Measurements from ENCODE around the gene SAT1.
"Not testable (repeated sequence)": the region's sequence is repeated elsewhere in the genome, so short reads cannot be mapped to it uniquely, and the experiment has no call there.

SAT1 gene

DNA sequence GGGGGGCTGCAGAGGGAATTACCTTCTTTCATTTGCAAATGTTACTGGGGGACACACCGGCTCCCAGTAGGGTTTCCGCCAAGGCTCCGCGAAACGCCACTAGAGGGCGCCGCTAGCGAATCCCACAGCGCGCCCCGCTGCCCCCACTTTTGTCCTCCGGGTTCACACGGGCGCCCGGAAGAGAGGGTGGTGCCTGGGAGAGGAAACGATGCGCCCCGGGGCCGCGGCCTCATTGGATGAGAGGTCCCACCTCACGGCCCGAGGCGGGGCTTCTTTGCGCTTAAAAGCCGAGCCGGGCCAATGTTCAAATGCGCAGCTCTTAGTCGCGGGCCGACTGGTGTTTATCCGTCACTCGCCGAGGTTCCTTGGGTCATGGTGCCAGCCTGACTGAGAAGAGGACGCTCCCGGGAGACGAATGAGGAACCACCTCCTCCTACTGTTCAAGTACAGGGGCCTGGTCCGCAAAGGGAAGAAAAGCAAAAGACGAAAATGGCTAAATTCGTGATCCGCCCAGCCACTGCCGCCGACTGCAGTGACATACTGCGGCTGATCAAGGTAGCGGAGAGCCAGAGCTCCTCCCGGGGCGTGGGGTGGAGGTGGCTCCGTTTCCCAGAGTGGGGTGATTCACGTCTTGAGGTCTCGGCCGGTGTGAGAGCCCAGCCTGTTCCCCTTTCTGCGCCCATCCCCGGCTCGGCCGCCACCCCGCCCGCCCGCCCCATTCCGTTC, at the start of gene SAT1:
SAT1 (plus strand) TSS at position 311 of the 726 bp plus-strand sequence; CDS start at position 490, 179 bp downstream.
- peak; percentile 99 for DNase-seq (ENCODE audit: low spot score)

DNA sequence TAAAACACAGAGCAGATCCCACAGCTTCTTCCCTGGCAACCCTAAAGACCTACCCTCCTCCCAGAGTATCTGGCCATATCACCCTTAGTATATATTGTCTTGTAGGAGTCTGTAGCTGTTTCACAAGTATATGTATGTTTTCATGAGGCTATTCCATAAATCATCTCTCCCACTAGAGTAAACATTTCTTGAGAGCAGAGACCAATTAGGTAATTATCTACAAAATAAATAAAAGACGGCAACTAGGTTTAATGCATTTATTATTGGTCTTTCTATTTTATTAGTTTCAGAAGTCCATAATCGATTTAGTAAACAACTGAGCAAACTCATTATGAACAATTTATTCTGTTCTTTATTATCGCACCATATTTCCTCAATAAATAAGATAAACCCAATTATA, 46.9 kb upstream of the SAT1 start:
- DNase-seq (ENCODE audit: low spot score) = no peak

DNA sequence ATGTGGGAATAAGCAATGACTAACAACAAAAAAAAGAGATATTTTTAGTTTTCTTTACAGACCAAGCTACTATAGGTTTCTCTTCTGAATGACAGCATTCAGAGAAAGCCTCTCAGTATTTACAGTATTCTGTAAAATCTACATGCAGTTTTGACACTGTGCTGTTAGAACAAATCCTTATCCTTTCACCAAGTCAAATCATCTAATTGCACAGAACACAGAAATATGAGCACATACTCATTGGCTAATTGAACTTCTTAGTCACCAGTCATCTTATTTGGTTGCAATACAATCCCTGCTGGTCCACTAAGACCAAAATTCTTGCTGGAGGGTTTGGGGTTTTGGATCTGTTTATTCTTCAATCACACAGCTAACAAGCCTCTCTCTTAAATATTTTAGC, 45.6 kb upstream of the SAT1 start:
- DNase-seq (ENCODE audit: low spot score) = no peak

DNA sequence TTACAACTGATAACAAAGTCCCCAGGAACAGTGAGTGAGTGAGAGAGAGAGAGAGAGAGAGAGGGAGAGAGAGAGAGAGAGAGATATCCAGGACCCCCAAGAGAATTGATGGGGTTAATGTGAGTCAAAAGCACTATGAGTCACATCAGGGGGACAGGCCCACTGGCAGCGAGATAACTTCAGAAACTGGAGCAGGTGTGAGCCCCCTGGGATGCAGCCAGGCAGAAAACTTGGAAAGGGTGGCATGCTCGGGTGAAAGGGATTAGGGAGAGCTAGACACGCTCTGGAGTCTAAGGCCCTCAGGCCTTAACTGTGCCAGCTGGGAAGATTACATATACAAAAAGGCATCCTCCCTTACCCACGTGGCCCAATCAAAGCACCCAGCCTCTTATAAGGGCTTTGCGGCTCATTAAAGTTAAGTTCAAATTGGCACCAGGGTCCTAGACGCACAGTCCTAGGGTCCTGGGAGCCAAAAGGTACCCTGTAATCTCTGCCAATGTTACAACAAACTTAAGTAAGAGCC, 40.7 kb upstream of the SAT1 start:
- no peak for DNase-seq (ENCODE audit: low spot score)

DNA sequence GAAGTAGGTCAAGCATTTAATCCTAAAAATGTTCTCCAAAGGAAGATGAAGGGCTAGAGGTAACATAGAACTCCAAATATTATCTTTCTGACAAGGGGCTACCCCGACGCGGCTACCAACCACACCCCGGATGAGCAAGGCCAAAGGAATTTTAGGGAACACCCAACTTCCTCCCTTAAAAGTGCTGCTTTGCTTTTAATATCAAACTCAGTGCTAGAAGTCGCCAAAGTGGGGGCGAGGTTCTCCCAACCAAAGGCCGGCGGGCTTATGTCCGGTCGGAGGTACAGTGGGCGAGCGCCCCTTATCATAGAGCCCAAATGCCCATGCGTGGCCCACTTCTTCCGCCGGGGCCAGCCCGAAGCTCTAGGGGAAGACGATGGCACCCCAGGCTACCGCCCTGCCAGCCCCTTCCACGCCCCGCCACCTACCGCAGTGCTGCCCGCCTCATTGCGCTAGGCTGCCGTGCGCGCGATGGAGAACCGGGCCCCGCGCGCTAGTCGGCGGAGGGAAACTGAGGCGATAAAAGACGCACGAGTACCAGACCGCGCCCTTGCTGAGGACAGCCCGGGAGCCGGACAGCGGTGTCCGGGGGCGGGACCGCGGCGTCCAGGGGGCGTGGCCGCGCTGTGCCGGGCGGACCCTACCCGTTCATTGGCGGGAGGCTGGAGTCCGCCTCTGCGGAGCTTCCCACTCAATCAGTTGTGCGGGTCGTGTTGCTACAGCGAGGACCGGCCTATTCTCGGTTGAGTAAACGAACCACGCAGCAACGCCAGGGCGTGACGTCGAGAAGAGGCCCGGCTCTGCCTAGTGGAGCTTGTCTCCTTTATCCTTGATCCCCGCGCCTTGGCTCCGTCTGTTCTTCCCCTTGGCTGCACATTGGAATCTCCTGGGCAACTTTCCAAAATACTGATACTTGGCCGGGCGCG, 40.0 kb upstream of the SAT1 start, which contains the start of gene ACOT9:
ACOT9 (minus strand) TSS at position 580 of the 926 bp plus-strand sequence; CDS start at position 448, 132 bp downstream.
- DNase-seq (ENCODE audit: low spot score) = peak; percentile 90

DNA sequence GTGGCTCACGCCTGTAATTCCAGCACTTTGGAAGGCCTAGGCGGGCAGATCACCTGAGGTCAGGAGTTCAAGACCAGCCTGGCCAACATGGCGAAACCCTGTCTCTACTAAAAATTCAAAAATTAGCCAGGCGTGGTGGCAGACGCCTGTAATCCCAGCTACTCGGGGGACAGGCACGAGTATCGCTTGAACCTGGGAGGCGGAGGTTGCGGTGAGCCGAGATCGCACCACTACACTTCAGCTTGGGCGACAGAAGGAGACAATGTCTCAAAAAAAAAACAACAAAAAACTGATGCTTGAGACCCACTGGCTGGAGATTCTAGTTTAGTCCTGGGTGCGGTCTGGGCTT, 39.4 kb upstream of the SAT1 start:
- not testable (repeated sequence) for DNase-seq (ENCODE audit: low spot score)

DNA sequence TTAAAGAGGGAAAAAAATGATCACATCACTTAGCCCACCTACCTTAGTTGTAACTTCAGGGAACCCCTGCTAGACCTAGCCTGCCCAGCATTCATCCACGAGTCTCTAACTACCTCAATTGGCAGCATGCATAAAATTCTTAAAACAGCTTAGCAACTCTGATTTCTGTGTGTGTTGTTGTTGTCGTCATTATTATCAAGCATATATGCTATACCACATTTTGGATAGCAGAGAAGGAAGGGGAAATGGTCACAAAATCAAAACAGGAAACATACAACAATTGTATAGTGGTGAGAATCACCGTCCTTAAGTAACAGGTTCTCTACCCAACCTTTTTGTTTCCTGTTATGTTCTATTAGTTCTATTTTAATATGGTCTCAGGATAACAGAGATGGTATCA, 37.2 kb upstream of the SAT1 start:
- no peak for DNase-seq (ENCODE audit: low spot score)

DNA sequence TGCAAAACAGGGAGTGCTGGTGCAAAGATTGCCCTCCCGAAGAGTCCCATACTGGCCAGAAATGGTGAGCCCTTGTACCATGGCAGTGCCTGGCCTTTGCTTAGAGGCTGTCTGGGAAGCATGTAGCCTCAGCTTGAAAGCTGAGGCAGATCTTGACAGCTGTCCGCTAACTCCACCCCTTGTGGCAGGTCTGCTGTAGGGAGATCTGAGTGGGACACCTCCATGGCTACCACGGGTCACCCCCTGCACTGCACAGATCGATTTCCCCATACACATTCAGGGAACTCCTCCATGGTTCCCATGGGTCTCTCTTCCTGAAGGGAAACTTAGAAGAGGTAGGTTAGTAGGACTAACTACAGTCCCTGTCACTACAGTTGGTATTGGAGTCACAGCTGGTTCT, 33.8 kb upstream of the SAT1 start:
- no peak for DNase-seq (ENCODE audit: low spot score)

DNA sequence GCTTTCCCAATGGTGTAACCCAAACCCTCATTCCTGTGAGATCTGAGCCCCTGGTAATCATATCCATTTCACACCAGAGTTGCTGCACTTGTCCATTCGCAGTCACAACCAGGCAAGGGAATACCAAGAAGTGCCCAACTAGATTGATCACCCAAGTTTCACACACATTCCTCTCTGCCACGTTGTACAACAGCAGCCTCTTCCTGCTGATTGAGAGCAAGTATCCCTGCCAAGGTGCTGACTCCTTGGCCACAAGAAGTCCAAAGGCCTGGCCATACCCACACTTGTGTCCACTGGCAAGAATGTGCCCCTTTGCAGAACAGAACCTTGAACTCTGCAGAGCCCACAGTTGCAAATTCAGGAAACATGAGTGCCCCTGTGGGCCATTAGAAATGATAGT, 33.4 kb upstream of the SAT1 start:
- no peak for DNase-seq (ENCODE audit: low spot score)

DNA sequence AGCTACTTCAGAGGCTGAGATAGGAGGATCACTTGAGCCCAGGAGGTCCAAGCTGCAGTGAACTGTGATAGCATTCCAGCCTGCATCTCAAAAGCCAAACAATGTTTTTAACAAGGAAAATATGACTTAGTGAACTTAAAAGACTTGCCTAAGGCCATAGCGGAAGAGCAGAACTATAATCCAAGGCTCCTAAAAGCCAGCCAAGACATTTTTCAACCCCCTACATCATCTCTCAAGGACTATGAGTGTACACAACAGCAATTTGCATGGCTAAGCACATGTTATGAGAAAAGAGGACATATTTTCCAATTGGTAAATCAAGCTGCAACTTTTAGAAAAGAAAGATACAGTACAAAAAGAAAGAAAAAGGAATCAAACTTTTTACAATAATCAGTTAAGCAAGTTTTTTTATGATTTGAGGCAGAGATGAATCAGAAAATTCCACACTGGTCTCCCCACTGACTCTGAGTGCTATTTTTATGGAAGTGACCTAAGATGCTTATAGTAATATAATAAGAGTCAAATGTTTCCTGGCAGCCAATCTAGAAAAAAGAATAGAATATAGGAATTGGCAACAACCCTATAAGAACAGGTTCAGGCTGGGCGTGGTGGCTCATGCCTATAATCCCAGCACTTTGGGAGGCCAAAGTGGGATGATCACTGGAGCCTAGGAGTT, 30.1 kb upstream of the SAT1 start:
- DNase-seq (ENCODE audit: low spot score) = no peak

DNA sequence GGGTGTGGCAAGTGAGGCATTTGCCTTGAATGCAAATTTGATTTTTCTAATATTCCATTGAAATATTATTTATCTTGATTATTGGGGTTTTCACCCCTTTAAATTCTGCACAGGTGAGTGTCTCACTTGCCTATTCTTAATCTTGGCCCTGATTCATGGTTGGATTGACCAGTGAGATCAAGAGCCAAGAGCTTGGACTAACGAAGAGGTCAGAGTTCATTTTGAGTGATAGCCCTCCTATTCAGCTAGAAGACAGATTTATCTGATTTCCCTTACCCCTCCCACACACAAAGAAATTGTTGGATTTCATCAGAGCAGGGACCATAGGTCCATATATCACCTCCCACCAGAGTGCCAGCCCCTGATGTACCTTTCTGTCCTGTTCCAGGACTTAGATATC, 28.3 kb upstream of the SAT1 start:
- DNase-seq (ENCODE audit: low spot score) = no peak

DNA sequence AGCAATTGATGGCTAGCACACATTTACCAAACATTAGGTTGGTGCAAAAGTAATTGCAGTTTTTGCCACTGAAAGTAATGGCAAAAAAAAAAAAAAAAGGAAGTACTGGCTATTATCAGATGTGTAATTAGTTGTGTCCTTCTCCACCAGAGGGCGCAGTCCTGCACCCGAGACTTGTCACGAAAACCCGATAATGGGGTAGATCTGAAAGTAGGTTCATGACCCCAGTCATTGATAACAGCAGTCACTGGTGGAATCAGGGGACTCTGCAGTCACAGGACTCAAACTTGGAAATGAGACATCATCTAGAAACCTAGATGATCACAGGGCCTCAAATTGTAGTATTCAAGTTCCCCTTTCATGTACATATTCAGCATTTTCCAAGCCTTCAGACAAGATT, 26.8 kb upstream of the SAT1 start:
- peak; percentile 74 for DNase-seq (ENCODE audit: low spot score)

DNA sequence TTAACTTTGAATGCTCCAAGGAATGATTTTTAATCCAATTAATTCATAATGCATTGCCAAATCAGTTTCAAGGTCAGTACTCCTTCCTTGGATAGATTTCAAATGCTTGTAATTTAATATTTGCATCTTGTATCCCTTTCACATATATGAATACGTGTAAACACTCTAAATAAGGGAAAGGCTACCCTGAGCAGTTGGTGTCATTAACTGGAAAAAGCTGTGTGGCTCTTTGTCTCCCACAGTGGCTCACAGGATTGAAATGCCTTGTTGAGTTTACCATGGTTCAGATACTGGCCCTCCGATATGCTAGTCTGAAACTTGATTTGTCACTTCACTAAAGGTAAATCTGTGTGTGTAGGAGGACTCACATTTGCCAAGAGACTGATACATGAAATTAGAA, 23.2 kb upstream of the SAT1 start:
- DNase-seq (ENCODE audit: low spot score) = no peak

DNA sequence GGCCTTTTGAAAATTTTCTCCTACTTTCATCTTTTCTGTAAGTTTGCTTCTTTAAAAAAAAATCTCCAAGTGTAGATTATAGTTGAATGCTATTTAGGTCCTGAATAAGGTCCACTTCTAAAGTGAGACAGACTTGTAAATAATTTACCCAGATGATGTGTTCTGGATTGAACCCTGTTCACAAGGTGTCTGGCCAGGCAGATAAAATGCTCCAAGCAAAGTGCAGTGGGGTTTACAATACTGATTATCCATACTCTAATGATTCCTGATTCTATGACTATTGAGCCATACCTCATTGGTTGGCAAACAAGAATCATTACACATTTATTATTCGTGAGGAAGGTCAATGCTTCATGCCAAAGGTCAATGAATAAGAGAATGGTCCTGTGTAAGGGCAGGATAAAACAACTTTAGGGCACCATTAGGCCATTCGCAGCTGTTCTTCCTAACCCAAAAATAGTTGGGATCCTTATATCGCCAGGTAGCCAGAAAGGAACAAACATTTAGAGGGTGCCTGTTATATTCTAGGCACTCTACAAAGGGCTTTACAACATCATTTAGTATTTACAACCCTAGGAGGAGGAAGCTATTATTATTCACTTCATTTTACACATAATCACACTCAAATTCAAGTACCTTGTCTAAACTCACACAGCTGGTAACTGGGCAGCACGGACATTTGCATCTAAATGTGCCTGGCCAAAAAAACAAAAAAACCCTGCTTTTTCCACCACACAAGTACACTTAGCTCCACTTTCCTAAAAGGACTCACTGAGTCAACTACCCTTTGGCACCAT, 18.6 kb upstream of the SAT1 start:
- DNase-seq (ENCODE audit: low spot score) = no peak

DNA sequence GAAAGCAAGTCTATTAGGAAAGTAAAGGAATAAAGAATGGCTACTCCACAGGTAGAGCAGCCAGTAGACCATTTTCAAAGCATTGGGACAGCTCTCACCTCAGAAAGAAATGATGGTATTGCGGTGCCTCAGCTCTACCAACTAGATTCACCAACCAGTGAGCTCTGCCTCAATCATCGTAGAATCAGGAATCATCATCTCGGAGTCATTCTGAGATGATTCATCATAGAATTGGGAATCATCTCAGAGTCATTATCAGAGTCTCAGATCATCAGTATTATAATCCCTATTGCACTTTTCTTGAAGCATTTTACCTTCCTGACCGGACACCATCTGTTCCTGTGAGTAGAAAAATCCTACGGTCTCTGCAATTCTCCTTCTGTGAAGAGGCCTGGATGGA, 17.5 kb upstream of the SAT1 start:
- DNase-seq (ENCODE audit: low spot score) = no peak

DNA sequence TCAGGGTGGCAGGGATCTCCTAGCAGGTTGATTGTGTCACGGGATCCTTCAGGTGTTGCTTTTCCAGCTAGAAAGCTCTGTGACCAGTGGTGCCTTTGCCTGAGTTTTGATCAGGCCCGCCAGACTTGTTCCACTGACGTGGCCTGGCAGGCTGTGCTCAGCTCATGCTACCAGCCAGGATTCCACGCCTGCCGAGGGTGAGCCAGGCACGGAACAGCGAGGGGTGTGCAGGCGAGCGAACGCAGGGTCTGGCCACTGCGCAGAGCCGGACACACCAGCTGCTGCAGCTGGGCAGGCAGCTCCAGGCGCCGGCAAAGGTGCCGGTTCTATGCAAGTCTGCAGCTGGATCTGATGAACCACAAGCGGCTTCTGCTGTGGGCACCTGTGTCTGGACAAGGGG, 17.1 kb upstream of the SAT1 start:
- DNase-seq (ENCODE audit: low spot score) = no peak

DNA sequence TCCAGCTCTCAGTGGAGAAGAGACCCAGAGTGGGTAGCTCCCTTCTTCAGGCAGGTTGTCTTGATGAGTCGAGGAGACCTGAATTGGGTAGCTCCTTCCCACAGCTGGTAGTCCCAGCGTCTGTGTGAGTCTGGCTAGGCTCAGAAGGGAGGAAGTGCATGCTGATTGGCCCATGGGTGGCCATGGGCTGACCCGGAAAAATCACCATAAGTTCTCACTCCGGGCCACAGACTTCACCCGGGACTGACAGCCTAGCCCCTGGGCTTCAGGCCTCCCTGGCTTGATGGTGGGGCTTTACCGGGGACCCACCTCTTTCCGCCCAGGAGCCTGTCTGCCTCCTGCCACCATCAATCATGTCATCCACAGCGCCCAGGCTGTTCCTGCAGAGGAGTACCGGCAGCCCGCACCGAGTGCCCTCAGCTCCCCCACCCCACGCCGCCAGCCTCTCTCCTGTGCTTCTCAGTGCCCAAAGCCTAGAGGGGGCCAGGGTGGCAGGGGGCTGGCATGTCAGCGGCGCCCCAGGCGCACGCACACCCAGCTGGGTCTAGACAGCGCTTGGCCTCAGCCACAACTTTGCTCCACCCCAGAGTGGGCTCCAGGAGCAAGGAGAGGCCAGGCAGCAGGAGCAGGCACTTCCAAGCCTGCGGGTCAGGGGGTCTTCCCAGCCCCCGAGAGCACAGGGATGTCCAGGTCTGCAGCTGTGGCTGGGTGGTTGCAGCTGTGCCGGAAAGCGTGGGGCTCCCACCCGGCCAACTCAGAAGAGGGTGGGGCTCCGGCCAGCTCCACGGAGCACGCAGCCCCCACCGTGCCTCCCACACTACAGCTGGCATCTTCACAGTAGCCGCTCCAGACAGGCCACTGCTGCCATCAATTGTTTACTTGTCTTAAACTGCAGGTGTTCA, 16.1 kb upstream of the SAT1 start:
- no peak for DNase-seq (ENCODE audit: low spot score)

DNA sequence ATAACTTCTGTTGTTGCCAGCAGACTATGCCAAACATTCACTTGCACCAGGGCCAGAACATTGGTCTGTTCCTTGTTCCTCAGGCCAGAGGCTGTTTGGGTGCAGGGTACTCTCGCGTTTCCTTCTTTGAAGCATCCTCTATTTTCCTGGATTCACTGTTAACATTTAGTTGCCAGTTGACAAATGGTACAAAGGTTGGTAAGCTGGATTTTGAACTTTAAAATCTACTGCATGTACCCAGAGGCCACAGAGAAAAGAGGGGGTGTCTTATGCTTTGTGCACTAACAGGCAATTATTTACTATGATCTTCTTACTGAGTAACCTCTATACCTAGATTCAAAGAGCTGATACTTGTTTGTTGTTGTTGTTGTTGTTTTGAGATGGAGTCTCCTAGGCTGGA, 12.8 kb upstream of the SAT1 start:
- DNase-seq (ENCODE audit: low spot score) = no peak

DNA sequence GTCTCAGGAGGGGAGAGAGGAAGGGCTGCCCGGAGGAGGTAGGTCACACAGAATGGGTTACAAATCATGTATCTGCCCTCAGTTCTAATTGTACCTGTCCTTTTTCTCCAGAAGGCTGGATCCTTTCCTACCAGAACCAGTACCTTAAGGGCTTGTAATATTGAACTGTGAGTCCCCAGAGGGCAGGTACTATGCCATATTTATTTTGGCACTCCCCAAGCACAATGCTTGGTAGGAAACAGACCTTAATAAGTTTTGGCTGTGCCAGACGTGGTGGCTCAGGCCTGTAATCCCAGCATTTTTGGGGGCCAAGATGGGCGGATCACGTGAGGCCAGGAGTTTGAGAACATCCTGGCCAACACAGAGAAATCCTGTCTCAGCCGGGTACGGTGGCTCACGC, 11.9 kb upstream of the SAT1 start:
- not testable (repeated sequence) for DNase-seq (ENCODE audit: low spot score)

DNA sequence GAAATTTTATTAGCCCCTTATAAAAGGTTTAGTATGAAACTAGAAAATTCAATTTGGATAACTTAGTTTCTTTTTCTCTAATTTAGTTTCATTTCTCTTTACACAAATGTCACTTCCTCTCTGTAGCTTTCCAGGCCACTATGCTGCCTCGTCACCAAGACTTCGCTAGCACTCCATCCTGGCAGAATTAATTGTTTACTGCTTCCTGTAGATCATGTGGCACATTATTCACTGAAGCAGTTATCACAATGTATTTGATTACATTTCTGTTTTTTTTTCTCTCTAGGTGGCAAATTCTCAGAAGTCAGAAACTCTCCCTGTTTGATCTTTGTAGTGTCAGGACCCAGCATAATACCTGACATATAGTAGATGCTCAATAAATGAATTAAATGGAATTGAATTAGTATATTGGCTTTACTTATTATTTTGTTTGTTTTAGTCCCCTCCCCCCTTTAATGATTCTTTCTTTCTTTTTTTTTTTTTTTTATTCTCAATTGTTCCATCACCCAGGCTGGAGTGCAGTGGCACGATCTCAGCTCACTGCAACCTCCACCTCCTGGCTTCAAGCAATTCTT, 9.3 kb upstream of the SAT1 start:
- no peak for DNase-seq (ENCODE audit: low spot score)

Measured in ecto neural progenitor cell (in vitro differentiated cells).